Stomach (tissue), 9 donors: ENCODE measurements around the gene PKHD1. TPM values are rescaled to one million over a fixed set of nuclear protein-coding genes. Genes with fewer than 3 reads are reported as not detected.

Experiments used
- DNase-seq, 2 donors: peaks; one replicate each; pipeline versions ENCODE4 v3.0.0 to v3.0.0-alpha.2; 2013 to 2019
- H3K27ac ChIP-seq, 5 donors: fragments of 200-600 bp in 4 of 5; sonication (generic) in 4 of 5; one replicate each; pipeline ENCODE4 v1.5.1; 2013 to 2019; ENCODE audit warnings: mild to moderate bottlenecking in 1 of 5, moderate library complexity in 1 of 5
- H3K27me3 ChIP-seq, 3 donors: fragments of 200-600 bp; sonication (generic); one replicate each; pipeline ENCODE4 v1.5.1; 2017 to 2019; ENCODE audit warnings: mixed run types in 1 of 3
- H3K36me3 ChIP-seq, 4 donors: fragments of 200-600 bp; sonication (generic); 1 replicate in 3 of 4; 2 replicates in 1 of 4; pipeline ENCODE4 v1.5.1; 2016 to 2019
- H3K4me1 ChIP-seq, 4 donors: fragments of 200-600 bp; sonication (generic); one replicate each; pipeline ENCODE4 v1.5.1; 2016 to 2019
- H3K4me3 ChIP-seq, 4 donors: fragments of 200-600 bp; sonication (generic) in 3 of 4; one replicate each; pipeline ENCODE4 v1.5.1; 2016 to 2019; ENCODE audit warnings: mild to moderate bottlenecking in 1 of 4
- H3K9me3 ChIP-seq, 4 donors: fragments of 200-600 bp; sonication (generic); one replicate each; pipeline ENCODE4 v1.5.1; 2016 to 2019
- EP300 ChIP-seq: sonication (generic); formaldehyde crosslinking; IDR thresholded peaks from one replicate; pipeline ENCODE4 v1.6.1; 2017; ENCODE audit warnings: antibody characterized with exemption
- POLR2A ChIP-seq, 4 donors: fragments of 450-650 bp; IDR thresholded peaks; one replicate each; pipeline ENCODE4 v1.6.1; 2016; ENCODE audit warnings: antibody characterized with exemption in 4 of 4, control low read depth in 2 of 4, mild to moderate bottlenecking in 1 of 4, moderate library complexity in 1 of 4
- POLR2AphosphoS5 ChIP-seq, 3 donors: sonication (generic); formaldehyde crosslinking; IDR thresholded peaks; one replicate each; pipeline ENCODE4 v1.6.1; 2016; ENCODE audit warnings: antibody characterized with exemption in 3 of 3
- WGBS, 5 donors: extraction: QIAGEN DNeasy Blood & Tissue Kit in 3 of 5; methylation state at CpG; one replicate each; pipeline versions ENCODE4 v1.1.5 to v1.1.7; 2013 to 2018; 5-methylcytosine and 5-hydroxymethylcytosine counted together
- intact Hi-C: fragments of 100-400 bp; cut with DNase I; formaldehyde crosslinking; loops from one replicate; pipeline ENCODE4 v1.15.1; 2023; ENCODE audit warnings: low total_unique reads
- polyA plus RNA-seq, 3 donors: library from polyadenylated mRNA; stranded (reverse); fragments of 200-250 nt; gene quantifications; one replicate each; pipeline ENCODE4 v1.2.3, GENCODE V29; 2013
- total RNA-seq, 5 donors: library from RNA; depleted of rRNA; stranded (reverse); fragments of >200 nt; gene quantifications; one replicate each; pipeline versions ENCODE4 v1.1.0 to v1.2.3, GENCODE V29; 2014 to 2016
- TF ChIP-seq, protein P1 (sequence below), 7 experiments: fragments of 450-650 bp in 4 of 7; fragments of 200-600 bp in 3 of 7; sonication (generic) in 3 of 7; IDR thresholded peaks; one replicate each; pipeline ENCODE4 v1.5.1; 2016 to 2019; ENCODE audit warnings: antibody characterized with exemption in 7 of 7, control low read depth in 2 of 7, mild to moderate bottlenecking in 1 of 7
- donor health status: healthy with polysubstance abuse.
- donor health status: Bipolar disorder and iron deficiency.
- donor health status: healthy.

PKHD1 gene
- total and polyA plus RNA-seq, 8 donors = 0.19 to 19.2 (median 4.6) TPM; not detected in 2

DNA sequence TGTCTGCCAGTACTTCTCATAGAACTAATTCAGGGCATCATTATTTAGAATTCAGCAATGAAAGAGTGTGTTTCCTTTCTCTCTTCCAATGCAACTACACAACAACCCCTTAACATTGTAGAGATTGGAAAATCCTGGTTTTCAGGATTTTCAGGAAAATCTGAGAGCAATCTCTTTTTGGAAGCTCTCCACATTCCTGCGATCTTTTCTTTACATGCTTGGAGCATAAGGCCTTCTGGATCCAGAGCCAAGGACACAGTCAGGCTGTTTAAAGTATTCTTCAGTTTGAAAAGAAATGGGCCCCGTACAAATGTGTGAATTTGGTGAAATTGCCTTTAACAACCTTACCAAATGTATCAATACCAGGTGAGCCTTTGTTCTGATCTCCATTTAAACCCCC is 469.7 kb downstream of the PKHD1 start:
- Histone ChIP-seq H3K27me3 (no peaks in the 10 kb centered on the region), H3K4me1 (peaks cover 0 to 9% (median 7%) of the 10 kb centered on the region in 4 donors), H3K4me3 (no peak overlapping the region), H3K9me3 (no peaks in the 10 kb centered on the region), H3K36me3 (no peaks in the 10 kb centered on the region), H3K27ac (no peak overlapping the region)
- peak in 1 of 2 donors; percentile 22 for DNase-seq
- TF ChIP-seq, protein P1, sequence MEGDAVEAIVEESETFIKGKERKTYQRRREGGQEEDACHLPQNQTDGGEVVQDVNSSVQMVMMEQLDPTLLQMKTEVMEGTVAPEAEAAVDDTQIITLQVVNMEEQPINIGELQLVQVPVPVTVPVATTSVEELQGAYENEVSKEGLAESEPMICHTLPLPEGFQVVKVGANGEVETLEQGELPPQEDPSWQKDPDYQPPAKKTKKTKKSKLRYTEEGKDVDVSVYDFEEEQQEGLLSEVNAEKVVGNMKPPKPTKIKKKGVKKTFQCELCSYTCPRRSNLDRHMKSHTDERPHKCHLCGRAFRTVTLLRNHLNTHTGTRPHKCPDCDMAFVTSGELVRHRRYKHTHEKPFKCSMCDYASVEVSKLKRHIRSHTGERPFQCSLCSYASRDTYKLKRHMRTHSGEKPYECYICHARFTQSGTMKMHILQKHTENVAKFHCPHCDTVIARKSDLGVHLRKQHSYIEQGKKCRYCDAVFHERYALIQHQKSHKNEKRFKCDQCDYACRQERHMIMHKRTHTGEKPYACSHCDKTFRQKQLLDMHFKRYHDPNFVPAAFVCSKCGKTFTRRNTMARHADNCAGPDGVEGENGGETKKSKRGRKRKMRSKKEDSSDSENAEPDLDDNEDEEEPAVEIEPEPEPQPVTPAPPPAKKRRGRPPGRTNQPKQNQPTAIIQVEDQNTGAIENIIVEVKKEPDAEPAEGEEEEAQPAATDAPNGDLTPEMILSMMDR (IDR thresholded peaks at IDR 0.05) = no peak
- TF ChIP-seq POLR2AphosphoS5 (IDR thresholded peaks at IDR 0.05) (no peak), EP300 (no peak), POLR2A (IDR thresholded peaks at IDR 0.05) (no peak)
- intact Hi-C loops = no loop called here
- WGBS, 5 donors = 71 to 89% (median 81%) methylated on average over 2 of the region's 2 CpGs

DNA sequence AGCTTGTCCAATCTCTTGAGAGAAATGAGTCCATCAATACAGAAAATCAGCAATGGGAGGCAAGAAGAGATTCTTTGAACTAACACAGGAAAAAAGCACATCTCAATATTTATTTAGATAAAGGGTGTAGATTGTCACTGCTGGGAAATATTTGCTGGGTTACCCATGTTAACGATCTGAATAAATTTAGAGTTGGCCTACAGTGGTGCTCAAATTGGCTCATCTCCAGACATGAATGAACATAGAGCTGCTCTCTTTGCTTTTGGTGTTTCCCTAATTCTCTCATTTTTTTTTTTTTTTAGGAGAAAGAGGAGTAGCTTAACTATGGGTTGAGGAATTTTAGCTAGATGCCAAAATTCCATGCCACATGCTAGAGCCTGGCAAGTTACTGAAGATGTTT is 471.2 kb downstream of the PKHD1 start:
- Histone ChIP-seq H3K27me3 (no peaks in the 10 kb centered on the region), H3K27ac (no peak overlapping the region), H3K4me1 (peaks cover 0 to 9% (median 7%) of the 10 kb centered on the region in 4 donors), H3K4me3 (no peak overlapping the region), H3K9me3 (no peaks in the 10 kb centered on the region), H3K36me3 (no peaks in the 10 kb centered on the region)
- no peak for TF ChIP-seq POLR2AphosphoS5 (IDR thresholded peaks at IDR 0.05)
- no peak for TF ChIP-seq EP300
- TF ChIP-seq, protein P1 (IDR thresholded peaks at IDR 0.05) = no peak
- no peak for TF ChIP-seq POLR2A (IDR thresholded peaks at IDR 0.05)
- intact Hi-C loops = no loop called here
- DNase-seq = no peak
- 38 to 65% (median 51%) methylated on average over 1 of the region's 1 CpG for WGBS, 5 donors

DNA sequence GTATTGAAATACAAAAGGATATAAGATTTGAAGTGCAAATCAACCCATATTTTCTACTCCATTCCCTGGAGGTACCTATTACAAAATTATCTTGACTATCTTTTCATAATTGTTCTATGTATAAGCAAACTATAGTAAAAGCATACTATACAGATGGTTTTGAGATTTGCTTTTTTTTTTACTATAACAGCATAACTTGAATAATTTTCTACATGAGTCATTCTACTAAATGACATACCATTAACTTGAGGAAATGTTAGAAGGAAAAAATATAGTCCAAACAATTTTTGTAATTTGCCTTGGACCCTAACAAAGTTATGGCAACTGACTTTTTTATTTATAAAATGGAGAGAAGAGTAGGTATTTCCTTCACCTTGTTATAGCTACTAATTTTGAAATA is 472.7 kb downstream of the PKHD1 start:
- H3K4me3 ChIP-seq = no peak overlapping the region
- no peak for DNase-seq
- peaks cover 0 to 9% (median 7%) of the 10 kb centered on the region in 4 donors for H3K4me1 ChIP-seq
- TF ChIP-seq, protein P1 (IDR thresholded peaks at IDR 0.05) = no peak
- TF ChIP-seq POLR2AphosphoS5 (IDR thresholded peaks at IDR 0.05) = no peak
- TF ChIP-seq EP300 = no peak
- no peak for TF ChIP-seq POLR2A (IDR thresholded peaks at IDR 0.05)
- intact Hi-C loops = no loop called here
- no peaks in the 10 kb centered on the region for H3K27me3 ChIP-seq
- H3K36me3 ChIP-seq = no peaks in the 10 kb centered on the region
- no peak overlapping the region for H3K27ac ChIP-seq
- H3K9me3 ChIP-seq = no peaks in the 10 kb centered on the region

DNA sequence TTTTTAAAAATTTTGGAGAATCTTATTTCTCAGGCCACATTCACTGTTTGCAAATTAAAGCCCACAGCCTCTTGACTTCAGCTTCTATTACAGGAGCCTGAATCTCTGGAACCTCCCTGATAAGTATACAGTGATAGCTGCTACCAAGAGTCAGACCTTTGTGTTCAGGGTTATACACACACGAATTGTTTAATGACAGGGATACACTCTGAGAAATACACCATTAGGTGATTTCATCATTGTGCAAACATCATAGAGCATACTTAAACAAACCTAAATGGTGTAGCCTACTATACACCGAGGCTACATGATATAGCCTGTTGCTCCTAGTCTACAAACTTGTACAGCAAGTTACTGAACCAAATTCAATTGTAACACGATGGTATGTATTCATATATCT is 473.9 kb downstream of the PKHD1 start:
- no peaks in the 10 kb centered on the region for H3K9me3 ChIP-seq
- no peak overlapping the region for H3K27ac ChIP-seq
- WGBS, 5 donors = 29 to 54% (median 30%) methylated on average over 3 of the region's 3 CpGs
- H3K27me3 ChIP-seq = no peaks in the 10 kb centered on the region
- peak in 1 of 2 donors; percentile 48 for DNase-seq
- H3K36me3 ChIP-seq = no peaks in the 10 kb centered on the region
- peak in 1 of 3 donors; percentile 45 for TF ChIP-seq POLR2AphosphoS5 (IDR thresholded peaks at IDR 0.05)
- TF ChIP-seq, protein P1 (IDR thresholded peaks at IDR 0.05) = no peak
- intact Hi-C loops = no loop called here
- peaks cover 0 to 2% (median 0%) of the 10 kb centered on the region in 4 donors for H3K4me1 ChIP-seq
- no peak overlapping the region for H3K4me3 ChIP-seq
